ENCODE measurements around the gene GET4. TPM values are rescaled to one million over a fixed set of nuclear protein-coding genes. Genes with fewer than 3 reads are reported as not detected.

The GET4 gene
- total RNA-seq, 1 donor from 2014 or later, result 17.2 TPM

- Histone ChIP-seq H3K9me3 (ENCODE audit: low read depth) (no peaks in the 10 kb centered on the region), H3K27me3 (no peaks in the 10 kb centered on the region), H3K79me2 (ENCODE audit: low read depth) (peaks cover 100% of the 10 kb centered on the region), H4K20me1 (ENCODE audit: low read depth) (peaks cover 76% of the 10 kb centered on the region), H3K9ac (no peak overlapping the region), H3F3A (ENCODE audit: low read depth) (no peaks in the 10 kb centered on the region), H3K4me1 (no peaks in the 10 kb centered on the region), H3K4me2 (no peak overlapping the region), H2AFZ (replicated peaks) (no peak overlapping the region), H3K27ac (no peak overlapping the region), H3K36me3 (no peaks in the 10 kb centered on the region), H3K4me3 (no peak overlapping the region)
- Mint-ChIP-seq H3K9me3 (no peaks in the 10 kb centered on the region), H3K4me1 (peaks cover 21% of the 10 kb centered on the region), H3K27me3 (ENCODE audit: insufficient read depth, low read depth) (no peaks in the 10 kb centered on the region), H3K36me3 (peaks cover 4% of the 10 kb centered on the region), H3K4me3 (no peak overlapping the region), H3K27ac (no peak overlapping the region)
- TF ChIP-seq EZH2 (IDR thresholded peaks at IDR 0.05), result no peak
- TF ChIP-seq EZH2phosphoT487 (IDR thresholded peaks at IDR 0.05), result no peak
- no peak for TF ChIP-seq CTCF (IDR thresholded peaks at IDR 0.05)
- no peak for DNase-seq (ENCODE audit: low spot score)
These were observed 44.7 kb upstream of the GET4 start for GRCh38 chr7:831596-832166.

- Histone ChIP-seq H3K36me3 (no peaks in the 10 kb centered on the region), H2AFZ (replicated peaks) (no peak within 1 kb of the TSS), H3K79me2 (ENCODE audit: low read depth) (peaks cover 100% of the 10 kb centered on the region), H3K27me3 (no peaks in the 10 kb centered on the region), H3K9me3 (ENCODE audit: low read depth) (no peaks in the 10 kb centered on the region), H3K27ac (no peak within 1 kb of the TSS), H3K4me2 (no peak within 1 kb of the TSS), H4K20me1 (ENCODE audit: low read depth) (peaks cover 75% of the 10 kb centered on the region), H3K4me1 (no peaks in the 10 kb centered on the region), H3K4me3 (no peak within 1 kb of the TSS), H3K9ac (no peak within 1 kb of the TSS), H3F3A (ENCODE audit: low read depth) (no peaks in the 10 kb centered on the region)
- Mint-ChIP-seq H3K4me3 (no peak within 1 kb of the TSS), H3K4me1 (peaks cover 22% of the 10 kb centered on the region), H3K9me3 (no peaks in the 10 kb centered on the region), H3K36me3 (peaks cover 3% of the 10 kb centered on the region), H3K27me3 (ENCODE audit: insufficient read depth, low read depth) (no peaks in the 10 kb centered on the region), H3K27ac (peak within 1 kb of the TSS; percentile 89)
- TF ChIP-seq EZH2 (IDR thresholded peaks at IDR 0.05) (no peak), EZH2phosphoT487 (IDR thresholded peaks at IDR 0.05) (no peak), CTCF (IDR thresholded peaks at IDR 0.05) (no peak)
- DNase-seq (ENCODE audit: low spot score), result no peak
These were observed 44.0 kb upstream of the GET4 start, which contains the start of gene SUN1 for GRCh38 chr7:832167-832967. TSS of gene SUN1 (plus strand) at chr7:832476. CDS start at chr7:832525, 49 bp downstream.

- peaks cover 82% of the 10 kb centered on the region for H4K20me1 ChIP-seq (ENCODE audit: low read depth)
- Mint-ChIP-seq H3K4me1 (peaks cover 22% of the 10 kb centered on the region), H3K4me3 (no peak overlapping the region), H3K27ac (peak overlapping the region; percentile 52), H3K9me3 (no peaks in the 10 kb centered on the region), H3K27me3 (ENCODE audit: insufficient read depth, low read depth) (no peaks in the 10 kb centered on the region), H3K36me3 (peaks cover 4% of the 10 kb centered on the region)
- H2AFZ ChIP-seq (replicated peaks), result no peak overlapping the region
- no peak for DNase-seq (ENCODE audit: low spot score)
- H3F3A ChIP-seq (ENCODE audit: low read depth), result no peaks in the 10 kb centered on the region
- peaks cover 100% of the 10 kb centered on the region for H3K79me2 ChIP-seq (ENCODE audit: low read depth)
- H3K36me3 ChIP-seq, result no peaks in the 10 kb centered on the region
- TF ChIP-seq EZH2 (IDR thresholded peaks at IDR 0.05) (no peak), EZH2phosphoT487 (IDR thresholded peaks at IDR 0.05) (no peak), CTCF (IDR thresholded peaks at IDR 0.05) (no peak)
- H3K9me3 ChIP-seq (ENCODE audit: low read depth), result no peaks in the 10 kb centered on the region
- no peak overlapping the region for H3K4me3 ChIP-seq
- H3K4me1 ChIP-seq, result no peaks in the 10 kb centered on the region
- H3K27ac ChIP-seq, result no peak overlapping the region
- no peaks in the 10 kb centered on the region for H3K27me3 ChIP-seq
- no peak overlapping the region for H3K9ac ChIP-seq
- no peak overlapping the region for H3K4me2 ChIP-seq
These were observed 43.4 kb upstream of the GET4 start for GRCh38 chr7:832968-833424.
